Left lobe of liver (tissue), 2 donors: ENCODE data around the gene CCR5. TPM values are rescaled to one million over a fixed set of nuclear protein-coding genes. Genes with fewer than 3 reads are reported as not detected.
"Not testable (repeated sequence)": the region's sequence is repeated elsewhere in the genome, so short reads cannot be mapped to it uniquely, and the experiment has no call there.

Source experiments
- ATAC-seq: fragments of 200-7000 bp; cut with Tn5 transposase; one replicate; pipeline ENCODE4 v1.9.1; 2020; ENCODE audit warnings: mild to moderate bottlenecking, moderate library complexity
- DNase-seq: peaks from one replicate; pipeline ENCODE4 v3.0.0-alpha.2; 2020; ENCODE audit warnings: low spot score
- total RNA-seq: library from RNA; stranded (reverse); gene quantifications from one replicate; pipeline ENCODE4 v1.2.1, GENCODE V29; 2021
- donor health status: DM: no; HTN: no; CAD: no; lungs with moderate emphysema.
- donor health status: DM: no; HTN: yes; CAD: no.

CCR5 gene
- 0.08 TPM for total RNA-seq

- DNase-seq (no peak), ATAC-seq (no peak)
These were observed at the start of gene CCR5 for GRCh38 chr3:46370839-46371518. Gene CCR5 (plus strand): TSS chr3:46370946. CDS start chr3:46372903, 1,957 bp downstream.

GRCh38 chr3:46321461-46322104, 49.2 kb upstream of the CCR5 start:
- ATAC-seq (no peak), DNase-seq (no peak)

- no peak for DNase-seq
- ATAC-seq: no peak
These were observed 46.7 kb upstream of the CCR5 start for GRCh38 chr3:46324036-46324435.

GRCh38 chr3:46325645-46326300, 45.0 kb upstream of the CCR5 start:
- no peak for ATAC-seq
- no peak for DNase-seq

GRCh38 chr3:46330676-46331075, 40.1 kb upstream of the CCR5 start:
- ATAC-seq, DNase-seq: not testable (repeated sequence)

- DNase-seq (no peak), ATAC-seq (no peak)
These were observed 35.8 kb upstream of the CCR5 start for GRCh38 chr3:46334741-46335478.

- no peak for ATAC-seq
- no peak for DNase-seq
These were observed 35.2 kb upstream of the CCR5 start for GRCh38 chr3:46335541-46335940.

GRCh38 chr3:46337911-46338310, 32.8 kb upstream of the CCR5 start:
- DNase-seq (no peak), ATAC-seq (no peak)

- ATAC-seq (no peak), DNase-seq (no peak)
These were observed 31.9 kb upstream of the CCR5 start for GRCh38 chr3:46338840-46339239.

GRCh38 chr3:46344476-46344875, 26.3 kb upstream of the CCR5 start:
- DNase-seq (no peak), ATAC-seq (no peak)

- no peak for ATAC-seq
These were observed 21.8 kb upstream of the CCR5 start for GRCh38 chr3:46348823-46349482.

GRCh38 chr3:46349484-46350261, 21.1 kb upstream of the CCR5 start:
- no peak for DNase-seq
- ATAC-seq: no peak

More at GRCh38 chr3:46348823-46349482, 21.8 kb upstream of the CCR5 start:
- no peak for DNase-seq

GRCh38 chr3:46350262-46350565, 20.5 kb upstream of the CCR5 start:
- DNase-seq: no peak
- ATAC-seq: no peak

GRCh38 chr3:46351646-46352045, 19.1 kb upstream of the CCR5 start:
- DNase-seq: no peak
- ATAC-seq: no peak

- DNase-seq (no peak), ATAC-seq (no peak)
These were observed 17.7 kb upstream of the CCR5 start for GRCh38 chr3:46353090-46353489.

- ATAC-seq: no peak
- DNase-seq: no peak
These were observed 16.9 kb upstream of the CCR5 start, which contains the start of gene CCR2 for GRCh38 chr3:46353647-46354410. Gene CCR2 (plus strand): TSS chr3:46354111. CDS start chr3:46357528, 3,417 bp downstream.

- ATAC-seq (no peak), DNase-seq (no peak)
These were observed 16.3 kb upstream of the CCR5 start for GRCh38 chr3:46354478-46354877.

GRCh38 chr3:46354984-46355383, 15.8 kb upstream of the CCR5 start:
- ATAC-seq (no peak), DNase-seq (no peak)

GRCh38 chr3:46356276-46356675, 14.5 kb upstream of the CCR5 start:
- ATAC-seq (no peak), DNase-seq (no peak)
